SK-N-MC (cell line): ENCODE data around the gene GSC.
"Not testable (repeated sequence)": the region's sequence is repeated elsewhere in the genome, so short reads cannot be mapped to it uniquely, and the experiment has no call there.

Source experiments
- DNase-seq: peaks from one replicate; pipeline ENCODE4 v3.0.0-alpha.2; 2011; ENCODE audit warnings: low read depth, low spot score
- H3K27ac ChIP-seq: fragments of 200-600 bp; sonication (generic); 2 replicates; pipeline ENCODE4 v1.5.1; 2016; ENCODE audit warnings: mixed run types
- H3K36me3 ChIP-seq: fragments of 200-600 bp; sonication (generic); 2 replicates; pipeline ENCODE4 v1.6.1; 2017; ENCODE audit warnings: antibody characterized with exemption, low read length, mixed read lengths; ENCODE audit not compliant: insufficient read depth
- H3K4me3 ChIP-seq: fragments of 200-600 bp; sonication (generic); 2 replicates; pipeline ENCODE4 v1.5.1; 2016
- H3K9ac ChIP-seq: fragments of 200-600 bp; sonication (generic); 2 replicates; pipeline ENCODE4 v1.8.0; 2017; ENCODE audit warnings: mixed run types, mixed read lengths; ENCODE audit not compliant: insufficient read length
- H3K9me3 ChIP-seq: fragments of 200-600 bp; sonication (generic); 2 replicates; pipeline ENCODE4 v1.6.1; 2017; ENCODE audit warnings: low read depth, mild to moderate bottlenecking, antibody characterized with exemption, low read length, moderate library complexity, mixed read lengths
- EZH2 ChIP-seq: fragments of 200-600 bp; sonication (generic); IDR thresholded peaks from one replicate; pipeline ENCODE4 v1.6.1; 2017; ENCODE audit warnings: antibody characterized with exemption
- FOXP2 ChIP-seq: optimal IDR thresholded peaks from 2 replicates; pipeline ENCODE3; 2011; ENCODE audit warnings: mild to moderate bottlenecking, moderate library complexity; ENCODE audit not compliant: insufficient read depth; ENCODE audit errors: extremely low read length, control extremely low read depth
- POLR2AphosphoS5 ChIP-seq: IDR thresholded peaks from 2 replicates; pipeline ENCODE4 v1.6.1; 2012; ENCODE audit warnings: mild to moderate bottlenecking, low read depth, low read length, borderline replicate concordance

GSC gene

GRCh38 chr14:94738097-94738496 lies 31.8 kb downstream of the GSC start:
- TF ChIP-seq POLR2AphosphoS5 (no peak), EZH2 (no peak), FOXP2 (no peak)
- no peaks in the 10 kb centered on the region for H3K36me3 ChIP-seq
- H3K9me3 ChIP-seq, result no peaks in the 10 kb centered on the region
- H3K9ac ChIP-seq, result no peak overlapping the region
- no peak for DNase-seq
- H3K27ac ChIP-seq, result no peak overlapping the region
- H3K4me3 ChIP-seq, result no peak overlapping the region

- TF ChIP-seq EZH2 (no peak), POLR2AphosphoS5 (no peak), FOXP2 (no peak)
- no peak overlapping the region for H3K4me3 ChIP-seq
- H3K36me3 ChIP-seq, result no peaks in the 10 kb centered on the region
- no peaks in the 10 kb centered on the region for H3K9me3 ChIP-seq
- no peak for DNase-seq
- no peak overlapping the region for H3K9ac ChIP-seq
- no peak overlapping the region for H3K27ac ChIP-seq
These were observed 41.0 kb downstream of the GSC start for GRCh38 chr14:94728950-94729349.

GRCh38 chr14:94728440-94728839 lies 41.5 kb downstream of the GSC start:
- not testable (repeated sequence) for H3K9me3 ChIP-seq, H3K36me3 ChIP-seq, DNase-seq, H3K4me3 ChIP-seq, H3K9ac ChIP-seq, H3K27ac ChIP-seq

DNA sequence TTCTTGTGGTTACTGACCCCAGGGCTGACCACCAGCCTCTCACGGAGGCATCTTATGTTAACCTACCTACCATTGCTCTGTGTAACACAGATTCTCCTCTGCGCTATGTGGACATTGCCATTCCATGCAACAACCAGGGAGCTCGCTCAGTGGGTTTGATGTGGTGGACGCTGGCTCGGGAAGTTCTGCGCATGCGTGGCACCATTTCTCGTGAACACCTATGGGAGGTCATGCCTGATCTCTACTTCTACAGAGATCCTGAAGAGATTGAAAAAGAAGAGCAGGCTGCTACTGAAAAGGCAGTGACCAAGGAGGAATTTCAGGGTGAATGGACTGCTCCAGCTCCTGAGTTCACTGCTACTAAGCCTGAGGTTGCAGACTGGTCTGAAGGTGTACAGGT lies 43.3 kb downstream of the GSC start:
- H3K9ac ChIP-seq, result not testable (repeated sequence)

GRCh38 chr14:94724993-94725392 lies 44.9 kb downstream of the GSC start:
- no peak for TF ChIP-seq POLR2AphosphoS5
- no peak for TF ChIP-seq EZH2
- no peak for TF ChIP-seq FOXP2
- H3K9me3 ChIP-seq, result no peaks in the 10 kb centered on the region
- H3K9ac ChIP-seq, result no peak overlapping the region
- H3K36me3 ChIP-seq, result no peaks in the 10 kb centered on the region
- H3K27ac ChIP-seq, result no peak overlapping the region
- DNase-seq, result no peak
- H3K4me3 ChIP-seq, result no peak overlapping the region

More for the DNA sequence above, 43.3 kb downstream of the GSC start:
- not testable (repeated sequence) for H3K4me3 ChIP-seq, DNase-seq, H3K27ac ChIP-seq, H3K36me3 ChIP-seq, H3K9me3 ChIP-seq

DNA sequence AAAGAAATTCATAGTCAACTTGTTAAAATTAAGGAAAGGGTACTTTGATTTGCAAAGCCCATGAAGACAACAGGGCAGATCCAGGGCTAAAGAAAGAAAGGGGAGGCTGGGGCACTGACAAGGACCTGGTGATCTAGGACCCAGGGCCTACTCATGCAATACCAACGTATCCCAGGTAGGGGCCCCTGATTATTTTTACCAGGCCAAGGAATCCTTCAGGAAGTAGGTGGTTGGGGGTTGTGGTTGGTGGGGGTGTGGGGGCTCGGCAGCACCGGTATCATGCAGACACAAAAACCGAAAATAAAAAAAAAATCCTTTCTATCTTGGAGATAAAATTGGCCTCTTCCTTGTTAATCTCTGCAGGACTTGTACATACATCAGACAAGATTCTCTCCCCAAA lies 47.5 kb downstream of the GSC start:
- Histone ChIP-seq H3K36me3 (no peaks in the 10 kb centered on the region), H3K9ac (no peak overlapping the region), H3K4me3 (no peak overlapping the region), H3K9me3 (no peaks in the 10 kb centered on the region), H3K27ac (no peak overlapping the region)
- TF ChIP-seq POLR2AphosphoS5 (no peak), EZH2 (no peak), FOXP2 (no peak)
- no peak for DNase-seq
